Cerebellar cortex (tissue), 1 donor: Measurements from ENCODE around the gene IGSF6.
"Not testable (repeated sequence)": the region's sequence is repeated elsewhere in the genome, so short reads cannot be mapped to it uniquely, and the experiment has no call there.

Experiments
- DNase-seq: peaks from one replicate; pipeline ENCODE4 v3.0.0-alpha.2; 2015; ENCODE audit warnings: low spot score

IGSF6 gene, protein sequence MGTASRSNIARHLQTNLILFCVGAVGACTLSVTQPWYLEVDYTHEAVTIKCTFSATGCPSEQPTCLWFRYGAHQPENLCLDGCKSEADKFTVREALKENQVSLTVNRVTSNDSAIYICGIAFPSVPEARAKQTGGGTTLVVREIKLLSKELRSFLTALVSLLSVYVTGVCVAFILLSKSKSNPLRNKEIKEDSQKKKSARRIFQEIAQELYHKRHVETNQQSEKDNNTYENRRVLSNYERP

DNA sequence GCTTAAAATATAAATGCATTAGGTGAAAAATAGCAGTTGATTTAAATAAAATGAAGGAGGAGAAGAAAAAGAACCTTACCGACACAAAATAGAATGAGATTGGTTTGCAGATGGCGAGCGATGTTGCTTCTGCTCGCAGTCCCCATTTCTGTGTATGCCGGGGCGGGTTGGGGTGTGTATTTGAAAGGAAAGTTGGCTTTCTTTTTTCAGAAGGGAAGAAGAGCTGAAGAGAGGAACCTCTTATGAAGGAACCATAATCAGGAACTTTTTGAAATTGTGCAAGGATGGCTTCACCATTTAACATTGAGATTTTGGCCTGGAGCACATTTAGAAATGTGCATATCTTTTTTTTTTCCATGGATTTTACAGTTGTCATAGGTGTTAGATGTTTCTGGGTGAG, at the start of gene IGSF6:
Gene IGSF6, minus strand, starts transcription at position 156 of the 400 bp plus-strand sequence. Its CDS starts 10 bp downstream, at position 146.
- DNase-seq, result no peak

GRCh38 chr16:21701271-21701670, 48.9 kb upstream of the IGSF6 start:
- no peak for DNase-seq

- no peak for DNase-seq
Observed at GRCh38 chr16:21698169-21699032, 46.0 kb upstream of the IGSF6 start.

DNA sequence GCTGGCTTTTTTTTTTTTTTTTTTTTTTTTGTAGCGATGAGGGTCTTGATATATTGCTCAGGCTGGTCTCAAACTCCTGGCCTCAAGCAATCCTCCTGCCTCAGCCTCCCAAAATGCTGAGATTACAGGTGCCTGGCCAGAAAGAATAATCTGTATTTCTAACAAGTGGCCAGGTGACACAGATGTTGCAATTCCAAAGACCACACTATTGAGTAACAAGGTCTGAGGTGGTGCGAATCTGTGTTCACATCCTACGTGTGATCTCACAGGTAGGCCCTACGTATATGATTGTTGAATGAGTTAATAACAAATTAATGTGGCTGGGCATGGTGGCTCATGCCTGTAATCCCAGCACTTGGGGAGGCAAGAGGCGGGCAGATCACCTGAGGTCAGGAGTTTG, 44.6 kb upstream of the IGSF6 start:
- DNase-seq, result no peak

GRCh38 chr16:21694609-21695008, 42.2 kb upstream of the IGSF6 start:
- no peak for DNase-seq

- DNase-seq, result not testable (repeated sequence)
Observed at GRCh38 chr16:21690967-21691366, 38.6 kb upstream of the IGSF6 start.

GRCh38 chr16:21689107-21689506, 36.7 kb upstream of the IGSF6 start:
- DNase-seq, result no peak

- no peak for DNase-seq
Observed at GRCh38 chr16:21685034-21685455, 32.6 kb upstream of the IGSF6 start.

DNA sequence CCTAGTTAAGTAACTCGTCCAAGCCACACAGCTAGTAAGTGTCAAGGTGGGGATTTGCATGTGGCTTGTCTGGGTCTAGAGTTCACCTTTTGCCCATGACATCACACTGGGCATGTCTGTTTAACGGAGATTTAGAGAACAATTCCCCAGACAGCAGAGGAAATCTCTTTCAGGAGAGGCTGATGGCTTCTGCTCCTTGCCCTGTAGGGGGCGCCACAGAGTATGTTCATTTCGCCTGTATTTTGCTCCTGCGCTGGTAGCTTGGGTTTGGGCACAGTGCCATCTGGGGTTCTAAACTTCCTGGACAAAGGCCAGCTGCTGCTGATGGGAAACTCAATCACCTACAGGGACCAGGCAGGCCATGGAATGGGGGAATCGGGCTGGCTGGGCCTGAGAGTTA, 31.8 kb upstream of the IGSF6 start:
- no peak for DNase-seq

DNA sequence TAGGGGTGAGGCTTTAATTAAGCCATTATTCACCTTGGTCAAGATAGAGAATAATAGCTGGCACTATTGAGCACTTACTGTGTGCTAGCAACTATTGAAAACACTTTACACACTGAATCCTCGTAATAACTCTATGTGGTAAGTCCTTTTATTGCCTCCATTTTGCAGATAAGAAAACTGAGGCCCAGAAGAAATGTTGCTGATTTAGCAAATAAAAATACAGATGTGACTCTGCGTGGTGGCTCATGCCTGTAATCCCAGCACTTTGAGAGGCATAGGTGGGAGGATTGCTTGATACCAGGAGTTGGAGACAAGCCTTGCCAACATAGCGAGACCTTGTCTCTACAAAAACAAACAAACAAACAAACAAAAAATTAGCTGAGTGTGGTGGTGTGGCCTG, 30.8 kb upstream of the IGSF6 start:
- no peak for DNase-seq

DNA sequence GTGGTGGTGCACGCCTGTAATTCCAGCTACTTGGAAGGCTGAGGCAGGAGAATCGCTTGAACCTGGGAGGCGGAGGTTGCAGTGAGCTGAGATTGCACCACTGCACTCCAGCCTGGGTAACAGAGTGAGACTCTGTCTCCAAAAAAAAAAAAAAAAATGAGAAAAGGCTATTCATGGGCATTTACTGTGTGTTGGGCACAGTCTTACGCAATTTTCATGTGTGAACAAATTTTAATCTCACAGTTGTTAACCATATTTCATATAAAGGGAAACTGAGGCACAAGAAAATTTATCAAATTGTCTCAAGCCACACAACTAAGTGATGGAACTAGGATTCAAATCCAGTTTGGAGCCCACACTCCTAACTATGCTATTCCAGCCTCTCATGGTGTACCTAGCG, 28.3 kb upstream of the IGSF6 start:
- DNase-seq, result not testable (repeated sequence)

- DNase-seq, result not testable (repeated sequence)
Observed at GRCh38 chr16:21674456-21674855, 22.0 kb upstream of the IGSF6 start.

DNA sequence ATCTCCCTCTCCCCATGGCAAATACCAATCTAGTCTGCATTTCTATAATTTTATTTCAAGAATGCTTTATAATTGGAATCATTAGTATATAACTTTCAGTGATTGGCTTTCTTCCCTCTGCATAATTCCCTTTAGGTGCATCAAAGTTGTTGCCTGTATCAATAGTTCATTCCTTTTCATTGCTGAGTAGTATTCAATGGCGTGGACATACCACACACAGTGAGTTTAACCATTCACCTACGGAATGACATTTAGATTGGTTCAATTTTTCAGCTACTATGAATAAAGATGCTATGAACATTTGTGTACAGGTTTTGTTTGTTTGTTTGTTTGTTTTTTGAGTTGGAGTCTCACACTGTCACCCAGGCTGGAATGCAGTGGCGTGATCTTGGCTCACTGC, 21.1 kb upstream of the IGSF6 start:
- no peak for DNase-seq

DNA sequence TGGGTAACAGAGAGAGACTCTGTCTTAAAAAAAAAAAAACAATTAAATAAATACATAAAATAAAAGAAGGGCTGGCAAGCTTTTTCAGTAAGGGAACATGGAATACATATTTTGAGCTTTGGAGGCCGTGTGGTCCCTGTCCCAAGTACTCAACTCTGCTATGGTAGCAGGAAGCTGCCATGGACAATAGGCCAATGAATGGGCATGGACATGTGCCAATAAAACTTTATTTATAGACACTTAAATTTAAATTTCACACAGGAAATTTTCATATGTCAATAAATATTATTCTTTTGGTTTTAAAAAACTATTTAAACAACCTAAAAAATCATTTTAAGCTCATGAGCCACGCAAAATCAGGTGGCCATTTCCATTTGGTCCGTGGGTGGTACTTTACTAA, 15.2 kb upstream of the IGSF6 start:
- no peak for DNase-seq

- no peak for DNase-seq
Observed at GRCh38 chr16:21666772-21667171, 14.4 kb upstream of the IGSF6 start.

- DNase-seq, result no peak
Observed at GRCh38 chr16:21664801-21665492, 12.5 kb upstream of the IGSF6 start.

GRCh38 chr16:21663889-21664647, 11.7 kb upstream of the IGSF6 start, which contains the start of gene OTOA:
Gene OTOA (plus strand): TSS chr16:21663968. CDS start chr16:21678515, 14,547 bp downstream.
- DNase-seq, result no peak

DNA sequence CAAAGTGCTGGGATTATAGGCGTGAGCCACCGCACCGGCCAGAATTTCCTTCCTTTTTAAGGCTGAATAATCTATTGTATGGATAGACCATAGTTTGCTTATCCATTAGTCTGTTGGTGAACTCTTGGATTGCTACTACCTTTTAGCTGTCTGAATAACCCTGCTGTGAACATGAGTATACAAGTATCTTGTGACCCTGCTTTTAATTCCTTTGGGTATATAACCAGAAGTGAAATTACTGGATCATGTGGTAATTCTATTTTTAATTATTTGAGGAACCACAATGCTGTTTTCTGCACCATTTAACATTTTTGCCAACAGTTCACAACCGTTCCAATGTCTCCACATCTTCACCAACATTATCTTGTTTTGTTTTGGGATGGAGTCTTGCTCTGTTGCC, 6.7 kb upstream of the IGSF6 start:
- no peak for DNase-seq

DNA sequence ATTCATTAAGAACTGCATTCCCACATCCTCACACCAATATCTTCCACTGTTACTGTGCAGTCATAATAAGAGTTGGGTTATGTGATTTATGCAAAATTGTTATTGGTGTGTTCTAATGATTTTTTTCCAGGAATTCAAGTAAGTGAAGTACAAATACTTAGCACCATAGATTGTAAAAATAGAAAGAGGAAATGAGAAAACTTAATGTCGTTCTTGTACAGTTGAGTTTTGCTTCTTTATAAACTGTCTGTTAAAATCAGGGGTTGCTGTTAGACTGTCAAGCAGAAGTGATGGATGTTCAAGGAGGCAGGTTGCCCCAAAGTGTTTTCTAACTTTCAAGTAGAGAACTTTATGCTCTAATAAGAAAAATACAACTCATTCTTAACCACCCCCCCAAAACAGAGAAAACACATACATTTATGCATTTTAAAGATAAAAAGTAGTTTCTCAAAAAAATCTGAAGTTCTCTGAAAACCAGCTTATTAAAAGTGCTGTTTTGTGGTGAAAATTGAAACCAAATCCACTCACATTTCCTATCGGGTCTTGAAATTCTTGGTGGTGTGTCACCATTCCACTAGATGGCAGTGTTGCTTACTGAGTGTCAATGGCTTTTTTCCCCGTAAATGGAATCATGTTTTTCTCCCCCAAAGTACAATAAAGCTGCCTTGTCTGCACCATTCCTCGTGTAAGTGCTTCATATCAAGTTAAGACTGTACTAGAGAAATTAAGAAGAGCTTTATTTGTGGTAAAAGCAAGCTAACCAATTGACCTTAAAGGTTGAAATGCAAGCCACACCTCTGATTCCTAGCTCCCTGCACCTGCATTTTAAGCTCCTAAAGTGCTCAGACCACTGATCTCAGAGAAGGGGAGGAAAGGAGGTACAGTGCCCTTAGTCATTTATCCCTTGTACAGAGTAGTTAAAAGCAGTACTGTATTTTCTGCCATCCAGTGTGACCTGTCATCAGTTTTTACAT, 4.7 kb upstream of the IGSF6 start:
- DNase-seq, result peak; percentile 73

DNA sequence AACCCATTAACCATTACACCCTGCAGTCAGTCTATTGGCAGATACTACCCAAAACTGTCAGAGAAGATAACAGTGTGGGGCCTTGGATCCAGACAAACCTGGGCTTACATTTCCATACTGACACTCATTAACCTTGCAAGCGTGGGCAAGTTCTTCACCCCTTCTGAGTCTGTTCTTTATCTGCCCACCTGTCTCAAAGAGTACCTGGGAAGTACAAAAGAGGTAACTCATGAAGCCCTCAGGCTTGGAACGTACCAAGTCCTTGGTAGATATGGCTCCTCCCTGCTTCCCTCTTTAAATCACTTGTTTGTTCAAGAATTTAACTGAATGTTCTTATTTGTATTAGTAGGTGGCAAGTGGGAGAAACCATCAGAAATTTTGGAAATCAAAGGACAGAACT, 2.5 kb upstream of the IGSF6 start:
- DNase-seq, result no peak

- DNase-seq, result no peak
Observed at GRCh38 chr16:21654466-21654865, 2.1 kb upstream of the IGSF6 start.
